Adrenal gland (tissue), 5 donors: ENCODE data around the gene PMEPA1.

Experiments
- CTCF ChIP-seq, 6 experiments: fragments of 450-650 bp in 4 of 6; fragments of 200-600 bp in 2 of 6; sonication (generic) in 1 of 6; IDR thresholded peaks; 1 replicate in 5 of 6; 2 replicates in 1 of 6; pipeline versions ENCODE4 v1.5.1 to v1.8.0; 2016 to 2021; ENCODE audit warnings: antibody characterized with exemption in 6 of 6, mild to moderate bottlenecking in 2 of 6, moderate library complexity in 1 of 6
- POLR2A ChIP-seq, 2 donors: fragments of 450-650 bp; IDR thresholded peaks; one replicate each; pipeline ENCODE4 v1.6.1; 2017; ENCODE audit warnings: antibody characterized with exemption in 2 of 2, mild to moderate bottlenecking in 2 of 2, moderate library complexity in 1 of 2
- donor health status: DM: no; HTN: no; CAD: no.

- TF ChIP-seq CTCF (IDR thresholded peaks at IDR 0.05) (no peak), POLR2A (IDR thresholded peaks at IDR 0.05) (no peak)
Observed at GRCh38 chr20:57627339-57627738, 82.5 kb downstream of the PMEPA1 start.
